HepG2 (cell line): Measurements from ENCODE around the gene PFAS. TPM values are rescaled to one million over a fixed set of nuclear protein-coding genes. Genes with fewer than 3 reads are reported as not detected.
A peak's percentile ranks its signal among the peaks of the same experiment; 100 is the strongest.

Experiments used
- BRCA1 ChIP-seq: sonication (generic); formaldehyde crosslinking; IDR thresholded peaks from 2 replicates; pipeline ENCODE4 v1.4.0; 2020; ENCODE audit warnings: missing genetic modification reagents
- MIER3 ChIP-seq: IDR thresholded peaks from 2 replicates; pipeline ENCODE4 v1.6.1; 2016; ENCODE audit warnings: missing compliant biosample characterization, borderline replicate concordance
- MTF1 ChIP-seq: sonication (generic); formaldehyde crosslinking; IDR thresholded peaks from 2 replicates; pipeline ENCODE4 v1.5.0; 2020; ENCODE audit warnings: missing genetic modification reagents
- NCOA2 ChIP-seq: sonication (generic); formaldehyde crosslinking; IDR thresholded peaks from 2 replicates; pipeline ENCODE4 v1.8.0; 2022; ENCODE audit warnings: inconsistent platforms
- SAP130 ChIP-seq: IDR thresholded peaks from 2 replicates; pipeline ENCODE4 v1.6.1; 2016; ENCODE audit warnings: low read depth
- SKI ChIP-seq: fragments of 450-650 bp; IDR thresholded peaks from one replicate; pipeline ENCODE4 v1.6.1; 2018; ENCODE audit warnings: mild to moderate bottlenecking; ENCODE audit not compliant: partially characterized antibody
- SNAPC2 ChIP-seq: sonication (generic); formaldehyde crosslinking; IDR thresholded peaks from 2 replicates; pipeline ENCODE4 v1.8.1; 2022; ENCODE audit warnings: mild to moderate bottlenecking, missing genetic modification reagents
- ZBTB1 ChIP-seq: sonication (generic); formaldehyde crosslinking; IDR thresholded peaks from 2 replicates; pipeline ENCODE4 v1.4.0; 2020; ENCODE audit warnings: missing genetic modification reagents, borderline replicate concordance
- ZBTB21 ChIP-seq: sonication (generic); formaldehyde crosslinking; IDR thresholded peaks from 2 replicates; pipeline ENCODE4 v1.4.0; 2020; ENCODE audit warnings: missing genetic modification reagents
- ZFP36 ChIP-seq: fragments of 150-350 bp; IDR thresholded peaks from 2 replicates; pipeline ENCODE4 v1.6.1; 2018; ENCODE audit warnings: borderline replicate concordance, low read length, low read depth; ENCODE audit not compliant: partially characterized antibody
- ZMYM2 ChIP-seq: sonication (generic); formaldehyde crosslinking; IDR thresholded peaks from 2 replicates; pipeline ENCODE4 v1.8.0; 2022; ENCODE audit warnings: mild to moderate bottlenecking, missing genetic modification reagents
- ZNF652 ChIP-seq: IDR thresholded peaks from 2 replicates; pipeline ENCODE4 v1.6.1; 2016; ENCODE audit warnings: low read depth, borderline replicate concordance
- ZNF670 ChIP-seq: sonication (generic); formaldehyde crosslinking; IDR thresholded peaks from 2 replicates; pipeline ENCODE4 v1.8.0; 2022; ENCODE audit warnings: mild to moderate bottlenecking, missing genetic modification reagents, borderline replicate concordance
- polyA plus RNA-seq, 8 experiments: library from polyadenylated mRNA; depleted of rRNA in 3 of 8; stranded (reverse) in 7 of 8; unstranded in 1 of 8; fragments of >200 nt; fragmentation: Illumina TruSeq in 4 of 8; extraction: Trizol in 4 of 8; gene quantifications; 2 replicates each; pipeline versions ENCODE4 v1.2.1 to v1.2.3, GENCODE V29; 2011 to 2016; ENCODE audit warnings: low read depth in 4 of 8, missing spikeins in 1 of 8, mixed read lengths in 1 of 8; ENCODE audit not compliant: insufficient read depth in 1 of 8
- total RNA-seq, 5 experiments: library from RNA; depleted of rRNA; stranded (reverse); fragments of >200 nt; fragmentation: Illumina TruSeq; extraction: Trizol; gene quantifications; 2 replicates each; pipeline ENCODE4 v1.2.3, GENCODE V29; 2016; ENCODE audit warnings: low read depth in 1 of 5
- TF ChIP-seq, protein P1 (sequence below): sonication (generic); formaldehyde crosslinking; IDR thresholded peaks from 2 replicates; pipeline ENCODE4 v1.8.1; 2023; ENCODE audit warnings: mild to moderate bottlenecking, missing genetic modification reagents
- TF ChIP-seq, protein P2 (sequence below): sonication (generic); formaldehyde crosslinking; IDR thresholded peaks from 2 replicates; pipeline ENCODE4 v1.8.0; 2022; ENCODE audit warnings: missing genetic modification reagents, mild to moderate bottlenecking, borderline replicate concordance
- TF ChIP-seq, protein P3 (sequence below): sonication (generic); formaldehyde crosslinking; IDR thresholded peaks from 2 replicates; pipeline ENCODE4 v1.4.0; 2020; ENCODE audit warnings: mild to moderate bottlenecking, missing genetic modification reagents
- TF ChIP-seq, protein P4 (sequence below): sonication (generic); formaldehyde crosslinking; IDR thresholded peaks from 2 replicates; pipeline ENCODE4 v1.4.0; 2020; ENCODE audit warnings: missing genetic modification reagents, borderline replicate concordance

Gene PFAS
- total and polyA plus RNA-seq, 2 of the 13 experiments (the other 11 are each of a cell fraction or from before 2014, with no cell fraction given): 49.4 to 58.2 TPM

DNA sequence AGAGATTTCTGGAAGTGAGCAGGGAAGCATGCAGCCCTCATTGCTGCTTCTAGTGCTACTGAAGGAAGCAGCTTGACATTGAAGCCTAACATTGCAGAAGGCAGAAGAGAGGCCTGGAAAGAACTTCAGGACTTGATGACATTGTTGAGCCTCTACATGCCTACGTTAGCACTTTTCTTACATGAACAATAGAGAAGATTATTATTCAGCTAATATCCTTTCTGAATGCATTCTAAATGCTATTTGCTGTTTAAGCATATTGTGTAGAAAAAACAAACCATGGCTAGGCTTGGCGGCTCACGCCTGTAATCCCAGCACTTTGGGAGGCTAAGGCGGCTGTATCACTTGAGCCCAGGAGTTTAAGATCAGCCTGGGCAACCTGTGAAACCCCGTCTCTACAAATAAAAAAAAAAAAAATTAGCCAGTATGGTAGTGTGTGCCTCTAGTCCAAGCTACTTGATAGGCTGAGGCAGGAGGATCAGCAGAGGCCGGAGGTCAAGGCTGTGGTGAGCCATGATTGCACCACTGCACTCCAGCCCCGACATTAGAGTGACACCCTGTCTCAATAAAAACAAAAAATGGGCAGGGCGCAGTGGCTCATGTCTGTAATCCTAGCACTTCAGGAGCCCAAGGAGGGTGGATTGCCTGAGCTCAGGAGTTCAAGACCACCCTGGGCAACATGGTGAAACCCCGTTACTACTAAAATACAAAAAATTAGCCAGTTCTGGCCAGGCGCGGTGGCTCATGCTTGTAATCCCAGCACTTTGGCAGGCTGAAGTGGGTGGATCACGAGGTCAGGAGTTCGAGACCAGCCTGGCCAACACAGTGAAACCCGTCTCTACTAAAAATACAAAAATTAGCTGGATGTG lies 36.5 kb upstream of the PFAS start (continued):
- TF ChIP-seq, protein P1, sequence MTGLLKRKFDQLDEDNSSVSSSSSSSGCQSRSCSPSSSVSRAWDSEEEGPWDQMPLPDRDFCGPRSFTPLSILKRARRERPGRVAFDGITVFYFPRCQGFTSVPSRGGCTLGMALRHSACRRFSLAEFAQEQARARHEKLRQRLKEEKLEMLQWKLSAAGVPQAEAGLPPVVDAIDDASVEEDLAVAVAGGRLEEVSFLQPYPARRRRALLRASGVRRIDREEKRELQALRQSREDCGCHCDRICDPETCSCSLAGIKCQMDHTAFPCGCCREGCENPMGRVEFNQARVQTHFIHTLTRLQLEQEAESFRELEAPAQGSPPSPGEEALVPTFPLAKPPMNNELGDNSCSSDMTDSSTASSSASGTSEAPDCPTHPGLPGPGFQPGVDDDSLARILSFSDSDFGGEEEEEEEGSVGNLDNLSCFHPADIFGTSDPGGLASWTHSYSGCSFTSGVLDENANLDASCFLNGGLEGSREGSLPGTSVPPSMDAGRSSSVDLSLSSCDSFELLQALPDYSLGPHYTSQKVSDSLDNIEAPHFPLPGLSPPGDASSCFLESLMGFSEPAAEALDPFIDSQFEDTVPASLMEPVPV: no peak
- TF ChIP-seq SKI: peak; percentile 85
- no peak for TF ChIP-seq ZBTB1
- no peak for TF ChIP-seq SNAPC2 (CRISPR knock-in tag)
- TF ChIP-seq, protein P2, sequence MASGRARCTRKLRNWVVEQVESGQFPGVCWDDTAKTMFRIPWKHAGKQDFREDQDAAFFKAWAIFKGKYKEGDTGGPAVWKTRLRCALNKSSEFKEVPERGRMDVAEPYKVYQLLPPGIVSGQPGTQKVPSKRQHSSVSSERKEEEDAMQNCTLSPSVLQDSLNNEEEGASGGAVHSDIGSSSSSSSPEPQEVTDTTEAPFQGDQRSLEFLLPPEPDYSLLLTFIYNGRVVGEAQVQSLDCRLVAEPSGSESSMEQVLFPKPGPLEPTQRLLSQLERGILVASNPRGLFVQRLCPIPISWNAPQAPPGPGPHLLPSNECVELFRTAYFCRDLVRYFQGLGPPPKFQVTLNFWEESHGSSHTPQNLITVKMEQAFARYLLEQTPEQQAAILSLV (CRISPR knock-in tag): no peak
- TF ChIP-seq SAP130 (CRISPR knock-in tag): peak; percentile 72
- TF ChIP-seq, protein P3, sequence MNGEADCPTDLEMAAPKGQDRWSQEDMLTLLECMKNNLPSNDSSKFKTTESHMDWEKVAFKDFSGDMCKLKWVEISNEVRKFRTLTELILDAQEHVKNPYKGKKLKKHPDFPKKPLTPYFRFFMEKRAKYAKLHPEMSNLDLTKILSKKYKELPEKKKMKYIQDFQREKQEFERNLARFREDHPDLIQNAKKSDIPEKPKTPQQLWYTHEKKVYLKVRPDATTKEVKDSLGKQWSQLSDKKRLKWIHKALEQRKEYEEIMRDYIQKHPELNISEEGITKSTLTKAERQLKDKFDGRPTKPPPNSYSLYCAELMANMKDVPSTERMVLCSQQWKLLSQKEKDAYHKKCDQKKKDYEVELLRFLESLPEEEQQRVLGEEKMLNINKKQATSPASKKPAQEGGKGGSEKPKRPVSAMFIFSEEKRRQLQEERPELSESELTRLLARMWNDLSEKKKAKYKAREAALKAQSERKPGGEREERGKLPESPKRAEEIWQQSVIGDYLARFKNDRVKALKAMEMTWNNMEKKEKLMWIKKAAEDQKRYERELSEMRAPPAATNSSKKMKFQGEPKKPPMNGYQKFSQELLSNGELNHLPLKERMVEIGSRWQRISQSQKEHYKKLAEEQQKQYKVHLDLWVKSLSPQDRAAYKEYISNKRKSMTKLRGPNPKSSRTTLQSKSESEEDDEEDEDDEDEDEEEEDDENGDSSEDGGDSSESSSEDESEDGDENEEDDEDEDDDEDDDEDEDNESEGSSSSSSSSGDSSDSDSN: peak; percentile 58
- peak; percentile 95 for TF ChIP-seq ZMYM2 (CRISPR knock-in tag)
- TF ChIP-seq BRCA1 (CRISPR knock-in tag): no peak
- TF ChIP-seq ZFP36: no peak
- TF ChIP-seq ZNF652 (CRISPR knock-in tag): no peak
- TF ChIP-seq, protein P4, sequence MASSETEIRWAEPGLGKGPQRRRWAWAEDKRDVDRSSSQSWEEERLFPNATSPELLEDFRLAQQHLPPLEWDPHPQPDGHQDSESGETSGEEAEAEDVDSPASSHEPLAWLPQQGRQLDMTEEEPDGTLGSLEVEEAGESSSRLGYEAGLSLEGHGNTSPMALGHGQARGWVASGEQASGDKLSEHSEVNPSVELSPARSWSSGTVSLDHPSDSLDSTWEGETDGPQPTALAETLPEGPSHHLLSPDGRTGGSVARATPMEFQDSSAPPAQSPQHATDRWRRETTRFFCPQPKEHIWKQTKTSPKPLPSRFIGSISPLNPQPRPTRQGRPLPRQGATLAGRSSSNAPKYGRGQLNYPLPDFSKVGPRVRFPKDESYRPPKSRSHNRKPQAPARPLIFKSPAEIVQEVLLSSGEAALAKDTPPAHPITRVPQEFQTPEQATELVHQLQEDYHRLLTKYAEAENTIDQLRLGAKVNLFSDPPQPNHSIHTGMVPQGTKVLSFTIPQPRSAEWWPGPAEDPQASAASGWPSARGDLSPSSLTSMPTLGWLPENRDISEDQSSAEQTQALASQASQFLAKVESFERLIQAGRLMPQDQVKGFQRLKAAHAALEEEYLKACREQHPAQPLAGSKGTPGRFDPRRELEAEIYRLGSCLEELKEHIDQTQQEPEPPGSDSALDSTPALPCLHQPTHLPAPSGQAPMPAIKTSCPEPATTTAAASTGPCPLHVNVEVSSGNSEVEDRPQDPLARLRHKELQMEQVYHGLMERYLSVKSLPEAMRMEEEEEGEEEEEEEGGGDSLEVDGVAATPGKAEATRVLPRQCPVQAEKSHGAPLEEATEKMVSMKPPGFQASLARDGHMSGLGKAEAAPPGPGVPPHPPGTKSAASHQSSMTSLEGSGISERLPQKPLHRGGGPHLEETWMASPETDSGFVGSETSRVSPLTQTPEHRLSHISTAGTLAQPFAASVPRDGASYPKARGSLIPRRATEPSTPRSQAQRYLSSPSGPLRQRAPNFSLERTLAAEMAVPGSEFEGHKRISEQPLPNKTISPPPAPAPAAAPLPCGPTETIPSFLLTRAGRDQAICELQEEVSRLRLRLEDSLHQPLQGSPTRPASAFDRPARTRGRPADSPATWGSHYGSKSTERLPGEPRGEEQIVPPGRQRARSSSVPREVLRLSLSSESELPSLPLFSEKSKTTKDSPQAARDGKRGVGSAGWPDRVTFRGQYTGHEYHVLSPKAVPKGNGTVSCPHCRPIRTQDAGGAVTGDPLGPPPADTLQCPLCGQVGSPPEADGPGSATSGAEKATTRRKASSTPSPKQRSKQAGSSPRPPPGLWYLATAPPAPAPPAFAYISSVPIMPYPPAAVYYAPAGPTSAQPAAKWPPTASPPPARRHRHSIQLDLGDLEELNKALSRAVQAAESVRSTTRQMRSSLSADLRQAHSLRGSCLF: no peak
- no peak for TF ChIP-seq ZBTB21 (CRISPR knock-in tag)
- TF ChIP-seq NCOA2 (CRISPR knock-in tag): peak; percentile 75
- TF ChIP-seq ZNF670 (CRISPR knock-in tag): no peak
- TF ChIP-seq MTF1: no peak
- peak; percentile 89 for TF ChIP-seq MIER3 (CRISPR knock-in tag)
